Calu3 (cell line): ENCODE measurements around the gene MBP. TPM values are rescaled to one million over a fixed set of nuclear protein-coding genes. Genes with fewer than 3 reads are reported as not detected.

Source experiments
- BruUV-seq: library from RNA; stranded (reverse); fragments of 400-500 nt; replicated peaks from 2 replicates; lab custom pipeline; 2021; lab: Mats Ljungman, UMichigan
- CTCF ChIA-PET: fragments of 300-600 bp; sonication (Branson Sonifier 250); formaldehyde crosslinking; loops from one replicate; lab custom pipeline; 2022; ENCODE audit warnings: antibody characterized with exemption; lab: Charles Lee
- DNase-seq: peaks from one replicate; pipeline ENCODE4 v3.0.0; 2022
- H3K27ac Mint-ChIP-seq: one replicate; pipeline ENCODE4 v1.8.0; 2022; ENCODE audit warnings: mixed read lengths; ENCODE audit not compliant: unreplicated experiment
- H3K27me3 Mint-ChIP-seq: one replicate; pipeline ENCODE4 v1.8.0; 2022; ENCODE audit warnings: mixed read lengths; ENCODE audit not compliant: unreplicated experiment
- H3K36me3 Mint-ChIP-seq: one replicate; pipeline ENCODE4 v1.8.0; 2022; ENCODE audit warnings: mild to moderate bottlenecking, moderate library complexity, mixed read lengths; ENCODE audit not compliant: insufficient read depth, unreplicated experiment
- H3K4me1 Mint-ChIP-seq: one replicate; pipeline ENCODE4 v1.8.0; 2022; ENCODE audit warnings: mild to moderate bottlenecking, low read depth, mixed read lengths; ENCODE audit not compliant: unreplicated experiment
- H3K4me3 Mint-ChIP-seq: one replicate; pipeline ENCODE4 v1.8.0; 2022; ENCODE audit warnings: mild to moderate bottlenecking, low read depth, moderate library complexity, mixed read lengths; ENCODE audit not compliant: unreplicated experiment
- H3K9me3 Mint-ChIP-seq: one replicate; pipeline ENCODE4 v1.8.0; 2022; ENCODE audit warnings: low read depth, mixed read lengths; ENCODE audit not compliant: unreplicated experiment
- intact Hi-C: fragments of 100-400 bp; cut with micrococcal nuclease; formaldehyde crosslinking; loops from one replicate; pipeline ENCODE4 v1.10.0; 2022; ENCODE audit not compliant: unreplicated experiment
- total RNA-seq: library from RNA; stranded (reverse); gene quantifications from 2 replicates; pipeline ENCODE4 v1.2.3, GENCODE V29; 2022
- TF ChIP-seq, protein P1 (sequence below): fragments of 200-600 bp; IDR thresholded peaks from one replicate; pipeline ENCODE4 v1.8.0; 2022; ENCODE audit warnings: antibody characterized with exemption; ENCODE audit not compliant: unreplicated experiment

The MBP gene
- total RNA-seq, 1 experiment from 2014 or later = 221 TPM

DNA sequence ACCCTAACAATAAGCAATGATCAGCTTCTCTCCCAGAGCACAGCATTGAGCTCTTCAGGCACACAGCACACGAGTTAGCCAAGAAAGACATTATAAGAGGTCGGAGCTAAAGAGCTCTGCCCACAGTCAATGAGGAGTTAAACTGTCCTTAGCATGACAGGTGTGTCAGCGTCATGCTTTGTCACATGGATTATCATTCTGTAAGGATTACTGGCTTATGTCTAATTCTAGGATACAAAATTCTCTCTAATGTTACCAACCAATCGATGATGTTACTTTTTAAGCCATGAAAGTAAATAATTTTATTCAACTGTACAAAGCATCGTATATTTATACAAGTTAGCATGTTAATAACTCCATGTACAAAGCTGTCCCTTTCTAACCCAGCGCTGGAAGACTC is 201.4 kb downstream of the MBP start:
- no peak overlapping the region for H3K27ac Mint-ChIP-seq
- TF ChIP-seq, protein P1, sequence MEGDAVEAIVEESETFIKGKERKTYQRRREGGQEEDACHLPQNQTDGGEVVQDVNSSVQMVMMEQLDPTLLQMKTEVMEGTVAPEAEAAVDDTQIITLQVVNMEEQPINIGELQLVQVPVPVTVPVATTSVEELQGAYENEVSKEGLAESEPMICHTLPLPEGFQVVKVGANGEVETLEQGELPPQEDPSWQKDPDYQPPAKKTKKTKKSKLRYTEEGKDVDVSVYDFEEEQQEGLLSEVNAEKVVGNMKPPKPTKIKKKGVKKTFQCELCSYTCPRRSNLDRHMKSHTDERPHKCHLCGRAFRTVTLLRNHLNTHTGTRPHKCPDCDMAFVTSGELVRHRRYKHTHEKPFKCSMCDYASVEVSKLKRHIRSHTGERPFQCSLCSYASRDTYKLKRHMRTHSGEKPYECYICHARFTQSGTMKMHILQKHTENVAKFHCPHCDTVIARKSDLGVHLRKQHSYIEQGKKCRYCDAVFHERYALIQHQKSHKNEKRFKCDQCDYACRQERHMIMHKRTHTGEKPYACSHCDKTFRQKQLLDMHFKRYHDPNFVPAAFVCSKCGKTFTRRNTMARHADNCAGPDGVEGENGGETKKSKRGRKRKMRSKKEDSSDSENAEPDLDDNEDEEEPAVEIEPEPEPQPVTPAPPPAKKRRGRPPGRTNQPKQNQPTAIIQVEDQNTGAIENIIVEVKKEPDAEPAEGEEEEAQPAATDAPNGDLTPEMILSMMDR = no peak
- H3K9me3 Mint-ChIP-seq = no peaks in the 10 kb centered on the region
- H3K4me1 Mint-ChIP-seq = no peaks in the 10 kb centered on the region
- H3K4me3 Mint-ChIP-seq = no peak overlapping the region
- CTCF ChIA-PET = no interaction called here
- no TSS peak for BruUV-seq
- no peak for DNase-seq
- H3K36me3 Mint-ChIP-seq = peaks cover 6% of the 10 kb centered on the region
- intact Hi-C loops = no loop called here
- H3K27me3 Mint-ChIP-seq = no peaks in the 10 kb centered on the region

Other genes with a start within 250 kb of the MBP start
- not detected in 2 replicates for gene GALR1, start 117.1 kb upstream of the MBP start, total RNA-seq